K562 (cell line): ENCODE data around the gene CHSY1. TPM values are rescaled to one million over a fixed set of nuclear protein-coding genes. Genes with fewer than 3 reads are reported as not detected.
A peak's percentile ranks its signal among the peaks of the same experiment; 100 is the strongest.

Experiments
- ATF3 ChIP-seq, 2 experiments: fragments of 450-650 bp in 1 of 2; sonication (generic) in 1 of 2; formaldehyde crosslinking in 1 of 2; IDR thresholded peaks in 1 of 2; conservative IDR thresholded peaks in 1 of 2; 2 replicates each; pipeline versions ENCODE4 v1.6.1 to v1.8.1; 2016 to 2023; ENCODE audit warnings: mild to moderate bottlenecking in 2 of 2, moderate library complexity in 2 of 2, inconsistent platforms in 1 of 2, missing genetic modification reagents in 1 of 2
- CCAR2 ChIP-seq: fragments of 200-400 bp; formaldehyde crosslinking; IDR thresholded peaks from 2 replicates; pipeline ENCODE4 v1.6.1; 2017; ENCODE audit warnings: mild to moderate bottlenecking, low read depth, low read length
- HLTF ChIP-seq: fragments of 450-650 bp; IDR thresholded peaks from 2 replicates; pipeline ENCODE4 v1.6.1; 2016
- HMG20B ChIP-seq: fragments of 250-450 bp; sonication (Bioruptor Pico); IDR thresholded peaks from 2 replicates; pipeline ENCODE4 v1.5.0; 2021; ENCODE audit warnings: mild to moderate bottlenecking
- IFI16 ChIP-seq: fragments of 250-450 bp; sonication (Bioruptor Pico); IDR thresholded peaks from 2 replicates; pipeline ENCODE4 v2.1.2; 2022; ENCODE audit warnings: mild to moderate bottlenecking, inconsistent platforms
- KLF1 ChIP-seq: fragments of 450-650 bp; IDR thresholded peaks from 2 replicates; pipeline ENCODE4 v1.6.1; 2016; ENCODE audit warnings: missing genetic modification characterization, missing compliant biosample characterization
- PTRF ChIP-seq: fragments of 450-650 bp; IDR thresholded peaks from 2 replicates; pipeline ENCODE4 v1.6.1; 2016; ENCODE audit warnings: mild to moderate bottlenecking, missing genetic modification characterization, missing compliant biosample characterization
- SREBF2 ChIP-seq: sonication (generic); formaldehyde crosslinking; IDR thresholded peaks from 2 replicates; pipeline ENCODE4 v1.4.0; 2020; ENCODE audit warnings: mild to moderate bottlenecking, missing genetic modification reagents
- STAG1 ChIP-seq: sonication (generic); formaldehyde crosslinking; IDR thresholded peaks from 2 replicates; pipeline ENCODE4 v1.5.0; 2020; ENCODE audit warnings: missing genetic modification reagents, borderline replicate concordance
- ZBTB7A ChIP-seq: IDR thresholded peaks from 2 replicates; pipeline ENCODE4 v1.6.1; 2011; ENCODE audit warnings: low read depth, mild to moderate bottlenecking, low read length, moderate library complexity, borderline replicate concordance; ENCODE audit not compliant: control insufficient read depth
- ZEB2 ChIP-seq: fragments of 450-650 bp; IDR thresholded peaks from 2 replicates; pipeline ENCODE4 v1.6.1; 2016
- ZNF146 ChIP-seq: IDR thresholded peaks from one replicate; pipeline ENCODE4 v1.6.1; 2018; ENCODE audit warnings: missing compliant biosample characterization; ENCODE audit not compliant: unreplicated experiment
- ZNF212 ChIP-seq: fragments of 450-650 bp; formaldehyde crosslinking; IDR thresholded peaks from 2 replicates; pipeline ENCODE4 v1.4.0; 2020; ENCODE audit warnings: mild to moderate bottlenecking
- ZNF436 ChIP-seq: fragments of 250-450, 450-650 bp; sonication (Bioruptor Pico); formaldehyde crosslinking; IDR thresholded peaks from 2 replicates; pipeline ENCODE4 v1.7.0; 2020; ENCODE audit warnings: mild to moderate bottlenecking
- polyA plus RNA-seq, 8 experiments: library from polyadenylated mRNA; depleted of rRNA in 4 of 8; stranded (reverse) in 5 of 8; unstranded in 3 of 8; fragments of >200 nt; fragmentation: Nextera tagmentation in 2 of 8; fragmentation: Illumina TruSeq in 1 of 8; extraction: Ambion mirVana in 2 of 8; extraction: Trizol in 1 of 8; gene quantifications; 2 replicates each; pipeline versions ENCODE4 v1.2.1 to v1.2.3, GENCODE V29; 2011 to 2014; ENCODE audit warnings: inconsistent platforms in 1 of 8, missing spikeins in 1 of 8
- total RNA-seq, 7 experiments: library from RNA; depleted of rRNA in 6 of 7; stranded (reverse); fragments of >200 nt in 6 of 7; fragmentation: Illumina TruSeq in 2 of 7; extraction: Trizol in 2 of 7; gene quantifications; 2 replicates each; pipeline versions ENCODE4 v1.2.1 to v1.2.3, GENCODE V29; 2011 to 2021; ENCODE audit warnings: low replicate concordance in 1 of 7
- TF ChIP-seq, protein P1 (sequence below): sonication (generic); formaldehyde crosslinking; IDR thresholded peaks from 2 replicates; pipeline ENCODE4 v1.5.0; 2020; ENCODE audit warnings: missing genetic modification reagents
- TF ChIP-seq, protein P2 (sequence below): sonication (generic); formaldehyde crosslinking; IDR thresholded peaks from 2 replicates; pipeline ENCODE4 v1.8.1; 2023; ENCODE audit warnings: missing genetic modification reagents, mild to moderate bottlenecking, borderline replicate concordance
- TF ChIP-seq, protein P3 (sequence below): fragments of 450-650 bp; formaldehyde crosslinking; IDR thresholded peaks from 2 replicates; pipeline ENCODE4 v1.4.0; 2020; ENCODE audit warnings: mild to moderate bottlenecking, moderate library complexity
- TF ChIP-seq, protein P4 (sequence below), 2 experiments: fragments of 450-650 bp; conservative IDR thresholded peaks; 2 replicates each; pipeline ENCODE4 v1.6.1; 2017; ENCODE audit warnings: mild to moderate bottlenecking in 2 of 2, moderate library complexity in 2 of 2

Gene CHSY1
- total and polyA plus RNA-seq, 9 of the 15 experiments (the other 6 are each of a cell fraction or from before 2014, with no cell fraction given) = 7.0 to 16.4 (median 13.4) TPM

DNA sequence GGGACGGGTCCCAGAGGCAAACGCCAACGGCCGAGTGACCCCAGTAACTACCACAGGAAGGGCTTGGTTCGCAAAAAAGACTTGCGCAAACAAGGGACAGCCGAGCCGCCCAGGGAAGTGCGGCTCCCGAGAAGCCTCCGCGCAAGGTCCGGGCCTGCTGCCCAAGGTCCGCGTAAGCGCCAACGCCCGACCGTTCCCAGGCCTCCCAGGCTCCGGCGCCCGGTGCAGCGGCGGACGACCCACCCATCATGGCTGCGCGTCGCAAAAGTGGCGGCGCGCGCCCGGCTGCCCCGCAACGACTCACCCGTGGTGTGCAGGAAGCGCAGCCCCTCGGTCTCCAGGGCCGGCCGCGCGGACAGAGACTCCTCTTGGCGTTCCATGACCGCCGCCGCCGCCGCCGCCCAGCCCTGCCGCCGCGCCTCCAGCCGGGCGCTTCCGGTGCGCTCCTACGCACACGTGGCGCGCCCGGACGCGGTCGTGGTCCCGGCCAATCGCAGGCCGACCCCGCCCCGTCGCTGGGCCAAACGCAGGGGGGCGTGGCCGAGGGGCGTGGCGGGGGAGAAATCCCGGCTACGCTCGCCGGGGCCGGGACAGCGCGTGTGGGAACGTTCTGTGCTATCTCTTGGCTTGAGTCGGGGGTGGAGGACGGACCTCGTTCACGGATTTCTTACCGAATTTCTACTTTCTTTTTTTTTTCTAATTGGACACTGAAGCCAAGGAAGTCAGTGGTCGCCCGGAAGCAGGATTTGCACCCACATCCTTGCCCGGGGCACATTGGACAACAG, 25.4 kb upstream of the CHSY1 start, which contains the start of gene SELENOS (continued):
- TF ChIP-seq ZNF436 (CRISPR knock-in tag) (no peak), ZNF212 (no peak), ZBTB7A (0 out of 2 replicates have a peak, but pooled peaks have one; percentile 26), HMG20B (no peak), ZNF146 (CRISPR knock-in tag) (no peak), ZEB2 (no peak), KLF1 (tag) (peak; percentile 82; the same call in 1 of the 2 replicates), CCAR2 (no peak), SREBF2 (CRISPR knock-in tag) (no peak), ATF3 (IDR thresholded peaks at IDR 0.05) (no peak), ATF3 (CRISPR knock-in tag; conservative IDR thresholded peaks at IDR 0.05) (0 out of 2 replicates have a peak, but pooled peaks have one; percentile 47), IFI16 (CRISPR knock-in tag) (no peak), STAG1 (no peak; the same call in 1 of the 2 replicates), PTRF (no peak), HLTF (0 out of 2 replicates have a peak, but pooled peaks have one; percentile 50)
- TF ChIP-seq, protein P1, sequence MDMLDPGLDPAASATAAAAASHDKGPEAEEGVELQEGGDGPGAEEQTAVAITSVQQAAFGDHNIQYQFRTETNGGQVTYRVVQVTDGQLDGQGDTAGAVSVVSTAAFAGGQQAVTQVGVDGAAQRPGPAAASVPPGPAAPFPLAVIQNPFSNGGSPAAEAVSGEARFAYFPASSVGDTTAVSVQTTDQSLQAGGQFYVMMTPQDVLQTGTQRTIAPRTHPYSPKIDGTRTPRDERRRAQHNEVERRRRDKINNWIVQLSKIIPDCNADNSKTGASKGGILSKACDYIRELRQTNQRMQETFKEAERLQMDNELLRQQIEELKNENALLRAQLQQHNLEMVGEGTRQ = peak; percentile 50
- TF ChIP-seq, protein P2, sequence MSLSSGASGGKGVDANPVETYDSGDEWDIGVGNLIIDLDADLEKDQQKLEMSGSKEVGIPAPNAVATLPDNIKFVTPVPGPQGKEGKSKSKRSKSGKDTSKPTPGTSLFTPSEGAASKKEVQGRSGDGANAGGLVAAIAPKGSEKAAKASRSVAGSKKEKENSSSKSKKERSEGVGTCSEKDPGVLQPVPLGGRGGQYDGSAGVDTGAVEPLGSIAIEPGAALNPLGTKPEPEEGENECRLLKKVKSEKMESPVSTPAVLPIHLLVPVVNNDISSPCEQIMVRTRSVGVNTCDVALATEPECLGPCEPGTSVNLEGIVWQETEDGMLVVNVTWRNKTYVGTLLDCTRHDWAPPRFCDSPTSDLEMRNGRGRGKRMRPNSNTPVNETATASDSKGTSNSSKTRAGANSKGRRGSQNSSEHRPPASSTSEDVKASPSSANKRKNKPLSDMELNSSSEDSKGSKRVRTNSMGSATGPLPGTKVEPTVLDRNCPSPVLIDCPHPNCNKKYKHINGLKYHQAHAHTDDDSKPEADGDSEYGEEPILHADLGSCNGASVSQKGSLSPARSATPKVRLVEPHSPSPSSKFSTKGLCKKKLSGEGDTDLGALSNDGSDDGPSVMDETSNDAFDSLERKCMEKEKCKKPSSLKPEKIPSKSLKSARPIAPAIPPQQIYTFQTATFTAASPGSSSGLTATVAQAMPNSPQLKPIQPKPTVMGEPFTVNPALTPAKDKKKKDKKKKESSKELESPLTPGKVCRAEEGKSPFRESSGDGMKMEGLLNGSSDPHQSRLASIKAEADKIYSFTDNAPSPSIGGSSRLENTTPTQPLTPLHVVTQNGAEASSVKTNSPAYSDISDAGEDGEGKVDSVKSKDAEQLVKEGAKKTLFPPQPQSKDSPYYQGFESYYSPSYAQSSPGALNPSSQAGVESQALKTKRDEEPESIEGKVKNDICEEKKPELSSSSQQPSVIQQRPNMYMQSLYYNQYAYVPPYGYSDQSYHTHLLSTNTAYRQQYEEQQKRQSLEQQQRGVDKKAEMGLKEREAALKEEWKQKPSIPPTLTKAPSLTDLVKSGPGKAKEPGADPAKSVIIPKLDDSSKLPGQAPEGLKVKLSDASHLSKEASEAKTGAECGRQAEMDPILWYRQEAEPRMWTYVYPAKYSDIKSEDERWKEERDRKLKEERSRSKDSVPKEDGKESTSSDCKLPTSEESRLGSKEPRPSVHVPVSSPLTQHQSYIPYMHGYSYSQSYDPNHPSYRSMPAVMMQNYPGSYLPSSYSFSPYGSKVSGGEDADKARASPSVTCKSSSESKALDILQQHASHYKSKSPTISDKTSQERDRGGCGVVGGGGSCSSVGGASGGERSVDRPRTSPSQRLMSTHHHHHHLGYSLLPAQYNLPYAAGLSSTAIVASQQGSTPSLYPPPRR (CRISPR knock-in tag) = no peak
- TF ChIP-seq, protein P3, sequence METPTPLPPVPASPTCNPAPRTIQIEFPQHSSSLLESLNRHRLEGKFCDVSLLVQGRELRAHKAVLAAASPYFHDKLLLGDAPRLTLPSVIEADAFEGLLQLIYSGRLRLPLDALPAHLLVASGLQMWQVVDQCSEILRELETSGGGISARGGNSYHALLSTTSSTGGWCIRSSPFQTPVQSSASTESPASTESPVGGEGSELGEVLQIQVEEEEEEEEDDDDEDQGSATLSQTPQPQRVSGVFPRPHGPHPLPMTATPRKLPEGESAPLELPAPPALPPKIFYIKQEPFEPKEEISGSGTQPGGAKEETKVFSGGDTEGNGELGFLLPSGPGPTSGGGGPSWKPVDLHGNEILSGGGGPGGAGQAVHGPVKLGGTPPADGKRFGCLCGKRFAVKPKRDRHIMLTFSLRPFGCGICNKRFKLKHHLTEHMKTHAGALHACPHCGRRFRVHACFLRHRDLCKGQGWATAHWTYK (CRISPR knock-in tag) = peak; percentile 65; the same call in 1 of the 2 replicates
- TF ChIP-seq, protein P4, sequence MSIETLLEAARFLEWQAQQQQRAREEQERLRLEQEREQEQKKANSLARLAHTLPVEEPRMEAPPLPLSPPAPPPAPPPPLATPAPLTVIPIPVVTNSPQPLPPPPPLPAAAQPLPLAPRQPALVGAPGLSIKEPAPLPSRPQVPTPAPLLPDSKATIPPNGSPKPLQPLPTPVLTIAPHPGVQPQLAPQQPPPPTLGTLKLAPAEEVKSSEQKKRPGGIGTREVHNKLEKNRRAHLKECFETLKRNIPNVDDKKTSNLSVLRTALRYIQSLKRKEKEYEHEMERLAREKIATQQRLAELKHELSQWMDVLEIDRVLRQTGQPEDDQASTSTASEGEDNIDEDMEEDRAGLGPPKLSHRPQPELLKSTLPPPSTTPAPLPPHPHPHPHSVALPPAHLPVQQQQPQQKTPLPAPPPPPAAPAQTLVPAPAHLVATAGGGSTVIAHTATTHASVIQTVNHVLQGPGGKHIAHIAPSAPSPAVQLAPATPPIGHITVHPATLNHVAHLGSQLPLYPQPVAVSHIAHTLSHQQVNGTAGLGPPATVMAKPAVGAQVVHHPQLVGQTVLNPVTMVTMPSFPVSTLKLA (conservative IDR thresholded peaks at IDR 0.05) = peak; percentile 87 to 93
